Measurements from ENCODE around the gene LRRC17.

GRCh38 chr7:102934239-102934638 is 21.4 kb downstream of the LRRC17 start:
- no peak for TF ChIP-seq CTCF (IDR thresholded peaks at IDR 0.05)
- no peak for TF ChIP-seq POLR2A (IDR thresholded peaks at IDR 0.05)

Data from adrenal gland (tissue), 5 donors.